GM18511 (cell line): ENCODE results near the gene SLC39A11.

Experiments used
- ATAC-seq: cut with Tn5 transposase; IDR thresholded peaks from one replicate; pipeline ENCODE4 v1.9.1; 2021; ENCODE audit warnings: mild to moderate bottlenecking, moderate library complexity; ENCODE audit not compliant: unreplicated experiment

SLC39A11 gene

GRCh38 chr17:72614476-72614870, 478.0 kb downstream of the SLC39A11 start:
- no peak for ATAC-seq

- ATAC-seq = no peak
These were observed 478.6 kb downstream of the SLC39A11 start for GRCh38 chr17:72613806-72614292.

- no peak for ATAC-seq
These were observed 479.1 kb downstream of the SLC39A11 start for GRCh38 chr17:72613396-72613795.

- ATAC-seq = no peak
These were observed 481.3 kb downstream of the SLC39A11 start for GRCh38 chr17:72611172-72611571.

GRCh38 chr17:72609501-72609900, 483.0 kb downstream of the SLC39A11 start:
- no peak for ATAC-seq

- no peak for ATAC-seq
These were observed 484.1 kb downstream of the SLC39A11 start for GRCh38 chr17:72608436-72608835.

GRCh38 chr17:72606656-72607055, 485.8 kb downstream of the SLC39A11 start:
- no peak for ATAC-seq

GRCh38 chr17:72605543-72605942, 486.9 kb downstream of the SLC39A11 start:
- ATAC-seq = no peak

GRCh38 chr17:72604518-72604917, 488.0 kb downstream of the SLC39A11 start:
- ATAC-seq = no peak

- no peak for ATAC-seq
These were observed 488.9 kb downstream of the SLC39A11 start for GRCh38 chr17:72603420-72604242.

GRCh38 chr17:72602517-72603419, 489.7 kb downstream of the SLC39A11 start:
- ATAC-seq = no peak

- ATAC-seq = no peak
These were observed 491.6 kb downstream of the SLC39A11 start for GRCh38 chr17:72600934-72601333.

GRCh38 chr17:72599891-72600290, 492.6 kb downstream of the SLC39A11 start:
- ATAC-seq = no peak

- ATAC-seq = no peak
These were observed 493.8 kb downstream of the SLC39A11 start for GRCh38 chr17:72598695-72599094.

- ATAC-seq = no peak
These were observed 495.0 kb downstream of the SLC39A11 start for GRCh38 chr17:72597354-72598087.
